BJ (cell line): ENCODE results near the gene ELL3. TPM values are rescaled to one million over a fixed set of nuclear protein-coding genes. Genes with fewer than 3 reads are reported as not detected.

Source experiments
- CTCF ChIA-PET: fragments of 350-600 bp; formaldehyde crosslinking; extraction: SDS; loops from one replicate; lab custom pipeline; 2021; ENCODE audit warnings: antibody characterized with exemption, inconsistent platforms; lab: Yijun Ruan, JAX
- POLR2A ChIA-PET: fragments of 300-600 bp; sonication (Branson Sonifier 250); formaldehyde crosslinking; extraction: SDS; loops from one replicate; lab custom pipeline; 2021; ENCODE audit warnings: antibody characterized with exemption; lab: Charles Lee
- DNase-seq: peaks from one replicate; pipeline ENCODE4 v3.0.0-alpha.2; 2011; ENCODE audit warnings: low read depth
- H3K27me3 ChIP-seq: 2 replicates; pipeline ENCODE4 v1.6.0; 2011; ENCODE audit warnings: low read length; ENCODE audit not compliant: control insufficient read depth, insufficient read depth
- H3K36me3 ChIP-seq: 2 replicates; pipeline ENCODE4 v1.5.1; 2011; ENCODE audit warnings: low read length; ENCODE audit not compliant: control insufficient read depth, insufficient read depth
- H3K4me3 ChIP-seq: 2 replicates; pipeline ENCODE4 v1.5.1; 2011; ENCODE audit warnings: low read depth, mild to moderate bottlenecking, control low read depth, low read length
- polyA plus RNA-seq: library from polyadenylated mRNA; depleted of rRNA; stranded (reverse); fragments of >200 nt; gene quantifications from 2 replicates; pipeline ENCODE4 v1.2.3, GENCODE V29; 2011
- TF ChIP-seq, protein P1 (sequence below): IDR thresholded peaks from 2 replicates; pipeline ENCODE4 v1.5.1; 2011; ENCODE audit warnings: low read depth, mild to moderate bottlenecking, control low read depth, inconsistent platforms, low read length, moderate library complexity; ENCODE audit not compliant: insufficient read depth

The ELL3 gene
- polyA plus RNA-seq, 1 experiment: 2.0 TPM

DNA sequence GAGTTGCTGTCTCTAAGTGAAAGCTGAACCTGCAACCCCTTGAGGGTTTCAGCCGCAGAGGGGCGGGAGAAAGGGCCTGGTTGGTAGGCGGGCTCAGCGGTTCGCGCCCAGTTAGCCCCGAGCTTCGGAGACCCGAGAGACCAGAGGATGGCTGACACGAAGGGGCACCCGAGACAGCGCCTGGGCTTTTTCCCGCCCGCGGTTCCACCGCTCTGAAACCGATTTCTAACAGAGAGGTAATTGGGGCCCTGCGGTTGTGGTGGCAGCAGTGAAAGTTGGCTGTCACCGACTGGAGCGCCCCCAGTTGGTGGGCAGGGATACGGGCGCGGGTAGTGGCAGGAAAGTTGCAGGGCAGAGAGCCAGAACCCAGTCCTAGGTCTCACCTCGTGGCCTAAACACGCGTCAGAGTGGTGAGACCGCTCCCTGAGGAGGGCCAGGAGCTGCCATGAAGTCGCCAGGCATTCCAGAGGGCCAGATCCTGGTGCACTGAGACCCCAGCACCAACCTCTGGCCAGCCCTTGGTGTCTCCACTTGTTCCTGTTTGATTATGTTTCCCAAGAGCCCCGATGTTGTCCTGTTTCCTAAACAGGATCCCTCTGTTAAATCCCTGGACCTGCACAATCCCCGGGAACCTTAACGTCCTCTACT, 625 bp upstream of the ELL3 start:
- Histone ChIP-seq H3K27me3 (no peaks in the 10 kb centered on the region), H3K36me3 (peaks cover 1% of the 10 kb centered on the region; the same call in 1 of the 2 replicates), H3K4me3 (peak overlapping the region; percentile 50)
- POLR2A ChIA-PET: interaction anchor here (0.6 to 0.9 kb wide), 2 partner anchors 20 to 31 kb away, joined by 6 to 8 read pairs; partner anchors contain the start of gene PDIA3
- CTCF ChIA-PET: interaction anchor here (0.6 to 2.2 kb wide), 11 partner anchors 9 to 425 kb away, joined by 3 to 12 read pairs (median 4); partner anchors contain the start of gene SERINC4
- TF ChIP-seq, protein P1, sequence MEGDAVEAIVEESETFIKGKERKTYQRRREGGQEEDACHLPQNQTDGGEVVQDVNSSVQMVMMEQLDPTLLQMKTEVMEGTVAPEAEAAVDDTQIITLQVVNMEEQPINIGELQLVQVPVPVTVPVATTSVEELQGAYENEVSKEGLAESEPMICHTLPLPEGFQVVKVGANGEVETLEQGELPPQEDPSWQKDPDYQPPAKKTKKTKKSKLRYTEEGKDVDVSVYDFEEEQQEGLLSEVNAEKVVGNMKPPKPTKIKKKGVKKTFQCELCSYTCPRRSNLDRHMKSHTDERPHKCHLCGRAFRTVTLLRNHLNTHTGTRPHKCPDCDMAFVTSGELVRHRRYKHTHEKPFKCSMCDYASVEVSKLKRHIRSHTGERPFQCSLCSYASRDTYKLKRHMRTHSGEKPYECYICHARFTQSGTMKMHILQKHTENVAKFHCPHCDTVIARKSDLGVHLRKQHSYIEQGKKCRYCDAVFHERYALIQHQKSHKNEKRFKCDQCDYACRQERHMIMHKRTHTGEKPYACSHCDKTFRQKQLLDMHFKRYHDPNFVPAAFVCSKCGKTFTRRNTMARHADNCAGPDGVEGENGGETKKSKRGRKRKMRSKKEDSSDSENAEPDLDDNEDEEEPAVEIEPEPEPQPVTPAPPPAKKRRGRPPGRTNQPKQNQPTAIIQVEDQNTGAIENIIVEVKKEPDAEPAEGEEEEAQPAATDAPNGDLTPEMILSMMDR: peak; percentile 88
- no peak for DNase-seq

DNA sequence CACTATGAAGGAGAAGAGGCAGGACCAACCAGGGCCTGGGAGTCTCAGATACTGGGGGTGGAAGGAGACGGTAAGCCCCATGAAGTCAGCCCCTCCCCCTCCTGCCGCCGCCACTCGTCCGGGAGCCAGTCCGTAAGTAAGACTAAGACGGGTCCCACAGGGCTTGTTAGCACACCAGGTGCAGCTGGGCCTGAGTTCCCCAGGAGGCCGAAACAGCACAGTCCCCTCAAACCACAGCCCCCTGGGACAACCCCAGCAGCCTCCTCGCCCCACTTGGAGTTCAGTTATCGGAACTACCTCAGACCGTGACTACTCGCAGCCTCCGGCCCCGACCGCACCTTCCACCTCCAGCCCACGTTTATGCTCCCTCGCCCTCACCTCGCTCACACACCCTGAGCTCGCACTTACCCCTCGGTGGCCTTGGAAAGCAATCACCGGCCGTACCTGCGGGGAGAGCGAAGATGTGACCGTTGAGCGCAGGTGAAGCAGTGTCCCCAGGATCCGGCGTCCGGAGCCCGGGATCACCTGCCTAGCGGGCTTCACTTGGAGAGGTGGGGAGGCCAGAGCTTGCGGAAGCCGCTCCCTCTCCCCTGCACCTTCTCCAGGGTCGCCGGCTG, 557 bp downstream of the ELL3 start:
- Histone ChIP-seq H3K27me3 (no peaks in the 10 kb centered on the region), H3K4me3 (peak overlapping the region; percentile 50), H3K36me3 (peaks cover 6% of the 10 kb centered on the region)
- TF ChIP-seq, protein P1: no peak
- CTCF ChIA-PET: interaction anchor here (0.6 to 2.2 kb wide), 7 partner anchors 10 to 23 kb away, joined by 4 to 12 read pairs (median 7); partner anchors contain the start of gene SERINC4
- POLR2A ChIA-PET: interaction anchor here (0.9 kb wide), 1 partner anchor 30 kb away, joined by 6 read pairs; the partner anchor contains the start of gene PDIA3
- DNase-seq: no peak

DNA sequence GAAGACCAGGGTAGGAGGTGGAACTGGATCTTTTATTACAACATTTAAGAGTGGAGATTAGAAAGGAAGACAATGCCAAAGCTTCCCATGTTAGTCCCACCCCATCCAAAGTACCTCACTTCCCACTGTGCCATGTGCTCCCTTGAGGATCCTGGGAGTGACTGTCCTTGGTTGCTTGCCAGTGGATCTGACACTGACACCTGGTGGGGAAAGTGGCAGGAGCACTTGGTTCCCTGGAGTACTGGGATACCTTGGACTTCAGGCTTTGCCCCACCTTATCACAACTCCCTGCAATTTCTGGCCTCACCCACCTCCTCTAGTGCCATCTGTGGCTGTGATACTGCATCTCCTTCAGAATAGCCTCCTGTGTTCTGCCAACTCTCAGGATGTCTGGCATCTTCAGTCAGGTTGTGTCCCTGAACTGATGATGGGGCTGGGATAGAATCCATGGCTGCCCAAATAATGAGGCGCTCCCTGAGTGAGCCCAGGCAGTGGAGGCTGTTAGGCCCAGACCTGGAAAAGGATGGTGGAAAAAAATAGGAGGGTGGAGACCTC, 1.3 kb downstream of the ELL3 start:
- ChIA-PET CTCF (interaction anchor here (0.6 to 2.2 kb wide), 3 partner anchors 10 to 131 kb away, joined by 3 to 5 read pairs (median 4); partner anchors contain the start of gene SERINC4), POLR2A (no interaction called here)
- no peak for DNase-seq
- H3K27me3 ChIP-seq: no peaks in the 10 kb centered on the region
- H3K4me3 ChIP-seq: no peak overlapping the region
- peaks cover 6% of the 10 kb centered on the region for H3K36me3 ChIP-seq
- TF ChIP-seq, protein P1: peak; percentile 37; the same call in 1 of the 2 replicates

DNA sequence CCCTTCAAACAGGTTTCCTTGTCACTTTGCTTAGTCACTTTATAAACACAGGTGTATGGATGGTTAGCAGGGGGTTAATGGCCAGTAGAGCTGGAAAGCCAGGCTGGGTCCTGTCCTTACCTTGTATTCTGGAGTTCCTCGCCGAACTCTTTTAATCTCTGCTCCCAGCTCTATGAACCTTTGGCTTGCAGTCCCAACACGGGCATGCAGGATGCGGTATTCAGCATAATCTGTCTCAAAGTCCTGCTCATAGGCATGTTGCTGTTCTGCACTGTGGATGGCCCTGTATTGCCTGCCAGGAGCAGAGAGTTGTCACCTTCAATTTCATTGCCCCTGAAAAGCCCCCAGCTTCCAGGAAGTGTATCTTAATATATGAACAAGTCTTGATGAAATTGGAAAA, 2.7 kb downstream of the ELL3 start:
- no peak overlapping the region for H3K4me3 ChIP-seq
- peaks cover 8% of the 10 kb centered on the region for H3K36me3 ChIP-seq
- DNase-seq: no peak
- POLR2A ChIA-PET: no interaction called here
- no peaks in the 10 kb centered on the region for H3K27me3 ChIP-seq
- CTCF ChIA-PET: no interaction called here
- TF ChIP-seq, protein P1: no peak

DNA sequence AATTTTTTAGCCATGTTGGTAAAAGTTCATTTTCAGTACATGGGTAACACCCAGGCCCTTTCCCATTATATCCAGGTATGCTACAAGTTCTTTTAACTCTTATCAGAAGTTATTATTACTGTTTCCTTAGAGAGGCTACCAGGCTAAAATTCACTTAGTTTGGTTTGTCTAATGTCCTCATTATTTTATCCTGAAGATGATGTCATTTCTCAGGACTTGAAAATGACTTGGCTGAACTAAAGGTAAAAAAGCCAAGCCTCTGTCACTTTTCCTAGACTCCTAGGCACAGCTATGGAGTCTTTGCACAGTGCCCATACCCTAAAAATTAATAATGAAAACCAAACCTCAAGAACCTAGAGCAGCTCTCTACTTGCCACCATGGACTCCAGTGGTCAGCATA, 4.1 kb downstream of the ELL3 start:
- peaks cover 10% of the 10 kb centered on the region for H3K36me3 ChIP-seq
- TF ChIP-seq, protein P1: no peak
- POLR2A ChIA-PET: no interaction called here
- DNase-seq: no peak
- no peak overlapping the region for H3K4me3 ChIP-seq
- CTCF ChIA-PET: no interaction called here
- no peaks in the 10 kb centered on the region for H3K27me3 ChIP-seq
